Activated T-cell treated with anti-CD3 and anti-CD28 coated beads, Interleukin-2, amount 50 U/mL, for 48 hours (primary cell): ENCODE data around the gene SMAP2.

ENCODE experiments used
- DNase-seq, 2 experiments: peaks; one replicate each; pipeline ENCODE4 v3.0.0-alpha.2; 2020

Gene SMAP2

GRCh38 chr1:40372658-40373322, 737 bp upstream of the SMAP2 start:
- no peak for DNase-seq

GRCh38 chr1:40377512-40377911, 4.0 kb downstream of the SMAP2 start:
- DNase-seq = no peak

- no peak for DNase-seq
Observed at GRCh38 chr1:40379785-40380452, 6.4 kb downstream of the SMAP2 start.

GRCh38 chr1:40380817-40381216, 7.3 kb downstream of the SMAP2 start:
- no peak for DNase-seq

GRCh38 chr1:40381268-40382107, 8.0 kb downstream of the SMAP2 start:
- DNase-seq = no peak

- no peak for DNase-seq
Observed at GRCh38 chr1:40382108-40382460, 8.6 kb downstream of the SMAP2 start.

- DNase-seq = no peak
Observed at GRCh38 chr1:40382601-40383000, 9.1 kb downstream of the SMAP2 start.

GRCh38 chr1:40383095-40383487, 9.6 kb downstream of the SMAP2 start:
- no peak for DNase-seq

- no peak for DNase-seq
Observed at GRCh38 chr1:40383488-40384412, 10.2 kb downstream of the SMAP2 start.

GRCh38 chr1:40384413-40384762, 10.9 kb downstream of the SMAP2 start:
- no peak for DNase-seq

- DNase-seq = no peak
Observed at GRCh38 chr1:40384887-40385286, 11.4 kb downstream of the SMAP2 start.

- peak in 1 of 2 experiments; percentile 57 for DNase-seq
Observed at GRCh38 chr1:40385437-40386358, 12.2 kb downstream of the SMAP2 start.

GRCh38 chr1:40386359-40386723, 12.8 kb downstream of the SMAP2 start:
- DNase-seq = no peak

- no peak for DNase-seq
Observed at GRCh38 chr1:40386796-40387195, 13.3 kb downstream of the SMAP2 start.

GRCh38 chr1:40387381-40388306, 14.1 kb downstream of the SMAP2 start:
- peak in 1 of 2 experiments; percentile 51 for DNase-seq

GRCh38 chr1:40388456-40389321, 15.2 kb downstream of the SMAP2 start:
- DNase-seq = peak; percentile 56 to 64

- DNase-seq = no peak
Observed at GRCh38 chr1:40389322-40389803, 15.8 kb downstream of the SMAP2 start.

GRCh38 chr1:40389871-40390560, 16.5 kb downstream of the SMAP2 start:
- no peak for DNase-seq

- DNase-seq = no peak
Observed at GRCh38 chr1:40390857-40391256, 17.3 kb downstream of the SMAP2 start.
